ENCODE data around the gene UGT1A5.

Gene UGT1A5

GRCh38 chr2:233712611-233713261, at the start of gene UGT1A5:
Gene UGT1A5 (plus strand): TSS chr2:233712907. CDS start chr2:233712992, 85 bp downstream.
- no peak for DNase-seq (ENCODE audit: low read depth)

- DNase-seq (ENCODE audit: low read depth) = no peak
Measured at GRCh38 chr2:233663911-233664310, 48.8 kb upstream of the UGT1A5 start.

- no peak for DNase-seq (ENCODE audit: low read depth)
Measured at GRCh38 chr2:233668605-233669260, 44.0 kb upstream of the UGT1A5 start.

GRCh38 chr2:233671290-233672161, 41.2 kb upstream of the UGT1A5 start, which contains the start of gene UGT1A9:
Gene UGT1A9 (plus strand): TSS chr2:233671898. CDS start chr2:233671935, 37 bp downstream.
- no peak for DNase-seq (ENCODE audit: low read depth)

- DNase-seq (ENCODE audit: low read depth) = no peak
Measured at GRCh38 chr2:233672886-233673285, 39.8 kb upstream of the UGT1A5 start.

GRCh38 chr2:233673896-233674295, 38.8 kb upstream of the UGT1A5 start:
- no peak for DNase-seq (ENCODE audit: low read depth)

- DNase-seq (ENCODE audit: low read depth) = no peak
Measured at GRCh38 chr2:233674314-233674713, 38.4 kb upstream of the UGT1A5 start.

- no peak for DNase-seq (ENCODE audit: low read depth)
Measured at GRCh38 chr2:233674995-233675394, 37.7 kb upstream of the UGT1A5 start.

- DNase-seq (ENCODE audit: low read depth) = no peak
Measured at GRCh38 chr2:233676046-233676445, 36.7 kb upstream of the UGT1A5 start.

- DNase-seq (ENCODE audit: low read depth) = no peak
Measured at GRCh38 chr2:233679196-233679595, 33.5 kb upstream of the UGT1A5 start.

- DNase-seq (ENCODE audit: low read depth) = no peak
Measured at GRCh38 chr2:233680361-233681045, 32.2 kb upstream of the UGT1A5 start.

- DNase-seq (ENCODE audit: low read depth) = no peak
Measured at GRCh38 chr2:233681521-233682099, 31.1 kb upstream of the UGT1A5 start, which contains the start of gene UGT1A7. Gene UGT1A7 (plus strand): TSS chr2:233681901. CDS start chr2:233681938, 37 bp downstream.

GRCh38 chr2:233684640-233685039, 28.1 kb upstream of the UGT1A5 start:
- no peak for DNase-seq (ENCODE audit: low read depth)

GRCh38 chr2:233686928-233687327, 25.8 kb upstream of the UGT1A5 start:
- DNase-seq (ENCODE audit: low read depth) = no peak

GRCh38 chr2:233688341-233688740, 24.4 kb upstream of the UGT1A5 start:
- no peak for DNase-seq (ENCODE audit: low read depth)

GRCh38 chr2:233689031-233689430, 23.7 kb upstream of the UGT1A5 start:
- no peak for DNase-seq (ENCODE audit: low read depth)

- no peak for DNase-seq (ENCODE audit: low read depth)
Measured at GRCh38 chr2:233689501-233689900, 23.2 kb upstream of the UGT1A5 start.

- DNase-seq (ENCODE audit: low read depth) = no peak
Measured at GRCh38 chr2:233690444-233690843, 22.3 kb upstream of the UGT1A5 start.

- DNase-seq (ENCODE audit: low read depth) = no peak
Measured at GRCh38 chr2:233691443-233692433, 21.0 kb upstream of the UGT1A5 start.

GRCh38 chr2:233692648-233693047, 20.1 kb upstream of the UGT1A5 start, which contains the start of gene UGT1A6:
Gene UGT1A6 (plus strand): TSS chr2:233692890. CDS start chr2:233693005, 115 bp downstream.
- no peak for DNase-seq (ENCODE audit: low read depth)
